Measurements from ENCODE around the gene SLC16A9. TPM values are rescaled to one million over a fixed set of nuclear protein-coding genes. Genes with fewer than 3 reads are reported as not detected.

Gene SLC16A9
- total and polyA plus RNA-seq, 8 donors: 0.32 to 7.4 (median 1.5) TPM

GRCh38 chr10:59704630-59705029 lies 5.0 kb downstream of the SLC16A9 start:
- Histone ChIP-seq H3K4me1 (peaks cover 0 to 7% (median 5%) of the 10 kb centered on the region in 3 donors), H3K4me3 (no peak overlapping the region), H3K27ac (no peak overlapping the region), H3K36me3 (no peaks in the 10 kb centered on the region), H3K9me3 (no peaks in the 10 kb centered on the region), H3K27me3 (no peaks in the 10 kb centered on the region)
- no peak for ATAC-seq
- intact Hi-C loops (cut with DNase I): no loop called here
- 29% methylated on average over 2 of the region's 2 CpGs for WGBS, 2 donors
- DNase-seq: no peak
- no peak for FAIRE-seq
- no peak for TF ChIP-seq CTCF (IDR thresholded peaks at IDR 0.05)

GRCh38 chr10:59702347-59702746 lies 7.3 kb downstream of the SLC16A9 start:
- intact Hi-C loops (cut with DNase I): no loop called here
- no peaks in the 10 kb centered on the region for H3K27me3 ChIP-seq
- H3K9me3 ChIP-seq: no peaks in the 10 kb centered on the region
- DNase-seq (no peak), FAIRE-seq (no peak), ATAC-seq (no peak)
- no peak for TF ChIP-seq CTCF (IDR thresholded peaks at IDR 0.05)
- H3K4me1 ChIP-seq: no peaks in the 10 kb centered on the region
- H3K36me3 ChIP-seq: no peaks in the 10 kb centered on the region
- H3K27ac ChIP-seq: no peak overlapping the region
- 65 to 71% methylated on average over 4 of the region's 4 CpGs for WGBS, 2 donors
- H3K4me3 ChIP-seq: no peak overlapping the region

- H3K27me3 ChIP-seq: no peaks in the 10 kb centered on the region
- H3K9me3 ChIP-seq: no peaks in the 10 kb centered on the region
- H3K4me3 ChIP-seq: no peak overlapping the region
- 48 to 50% methylated on average over 4 of the region's 4 CpGs for WGBS, 2 donors
- ATAC-seq (no peak), FAIRE-seq (no peak), DNase-seq (no peak)
- TF ChIP-seq CTCF (IDR thresholded peaks at IDR 0.05): no peak
- no peak overlapping the region for H3K27ac ChIP-seq
- H3K4me1 ChIP-seq: no peaks in the 10 kb centered on the region
- intact Hi-C loops (cut with DNase I): no loop called here
- no peaks in the 10 kb centered on the region for H3K36me3 ChIP-seq
Observed at GRCh38 chr10:59700709-59701108, 8.9 kb downstream of the SLC16A9 start.

GRCh38 chr10:59698326-59698725 lies 11.3 kb downstream of the SLC16A9 start:
- WGBS, 2 donors: 49 to 58% methylated on average over 1 of the region's 1 CpG
- H3K36me3 ChIP-seq: no peaks in the 10 kb centered on the region
- H3K4me3 ChIP-seq: no peak overlapping the region
- H3K27me3 ChIP-seq: no peaks in the 10 kb centered on the region
- ATAC-seq (no peak), DNase-seq (no peak), FAIRE-seq (no peak)
- no peak for TF ChIP-seq CTCF (IDR thresholded peaks at IDR 0.05)
- H3K4me1 ChIP-seq: no peaks in the 10 kb centered on the region
- no peaks in the 10 kb centered on the region for H3K9me3 ChIP-seq
- intact Hi-C loops (cut with DNase I): no loop called here
- no peak overlapping the region for H3K27ac ChIP-seq

- Histone ChIP-seq H3K27me3 (no peaks in the 10 kb centered on the region), H3K4me1 (no peaks in the 10 kb centered on the region), H3K9me3 (no peaks in the 10 kb centered on the region), H3K27ac (no peak overlapping the region), H3K36me3 (no peaks in the 10 kb centered on the region), H3K4me3 (no peak overlapping the region)
- no peak for TF ChIP-seq CTCF (IDR thresholded peaks at IDR 0.05)
- FAIRE-seq (no peak), ATAC-seq (no peak), DNase-seq (no peak)
- 60% methylated on average over 3 of the region's 3 CpGs for WGBS, 2 donors
- intact Hi-C loops (cut with DNase I): no loop called here
Observed at GRCh38 chr10:59695637-59696036, 14.0 kb downstream of the SLC16A9 start.

All from pancreas (tissue), 10 donors.